Retinal pigment epithelial cell (primary cell): Measurements from ENCODE around the gene OR6M1.

ENCODE experiments used
- DNase-seq: peaks from one replicate; pipeline ENCODE4 v3.0.0-alpha.2; 2010; ENCODE audit warnings: low read depth
- H3K4me3 ChIP-seq: 2 replicates; pipeline ENCODE4 v1.5.1; 2011; ENCODE audit warnings: mild to moderate bottlenecking, low read length, control low read depth, moderate library complexity
- CTCF ChIP-seq: conservative IDR thresholded peaks from 2 replicates; pipeline ENCODE4 v1.5.1; 2011; ENCODE audit warnings: low read depth, low read length, control low read depth, inconsistent platforms

OR6M1 gene

GRCh38 chr11:123783536-123783935 lies 22.6 kb downstream of the OR6M1 start:
- DNase-seq = no peak
- TF ChIP-seq CTCF = no peak

DNA sequence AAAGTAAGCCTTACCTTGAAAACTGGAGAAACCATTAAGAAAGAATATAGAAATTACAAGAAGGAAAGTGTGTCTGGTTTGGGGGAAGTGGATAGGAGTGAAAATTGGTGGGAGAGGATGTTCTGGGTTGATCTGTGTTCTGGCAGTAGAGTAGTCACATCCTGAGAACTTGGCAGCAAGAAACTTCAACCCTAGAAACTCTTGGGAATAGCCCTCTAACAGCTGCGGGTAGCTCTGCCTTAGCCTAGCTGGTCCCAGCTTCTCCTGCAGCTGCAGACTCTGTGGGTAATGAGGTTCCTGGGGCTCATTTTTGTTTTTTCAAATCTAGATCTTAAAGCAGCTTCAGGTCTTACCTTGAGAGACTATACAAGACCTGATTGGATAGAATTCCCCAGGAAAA lies 27.6 kb downstream of the OR6M1 start:
- DNase-seq = no peak
- no peak for TF ChIP-seq CTCF
- no peak overlapping the region for H3K4me3 ChIP-seq

More at GRCh38 chr11:123783536-123783935, 22.6 kb downstream of the OR6M1 start:
- H3K4me3 ChIP-seq = no peak overlapping the region

GRCh38 chr11:123775715-123776549 lies 30.2 kb downstream of the OR6M1 start:
- DNase-seq = no peak
- no peak overlapping the region for H3K4me3 ChIP-seq
- no peak for TF ChIP-seq CTCF

- DNase-seq = no peak
- no peak for TF ChIP-seq CTCF
- no peak overlapping the region for H3K4me3 ChIP-seq
Measured at GRCh38 chr11:123775289-123775688, 30.9 kb downstream of the OR6M1 start.

DNA sequence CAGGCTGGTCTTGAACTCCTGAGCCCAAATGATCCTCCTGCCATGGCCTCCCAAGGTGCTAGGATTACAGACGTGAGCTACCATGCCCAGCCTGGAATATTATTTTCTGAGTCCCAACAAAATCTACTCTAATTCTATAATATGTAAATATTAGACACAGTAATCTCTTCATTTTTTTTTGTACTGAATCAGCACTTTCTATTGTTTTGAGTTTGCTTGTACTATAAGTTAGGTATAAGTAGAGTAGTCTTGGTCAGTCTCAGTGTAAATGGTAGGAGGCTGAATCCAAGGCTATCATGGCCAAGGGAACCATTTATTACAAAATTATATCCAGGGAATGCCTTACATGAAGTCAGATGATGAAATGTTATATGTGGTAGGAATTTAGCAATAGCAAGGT lies 32.2 kb downstream of the OR6M1 start:
- DNase-seq = no peak
- no peak for TF ChIP-seq CTCF

GRCh38 chr11:123773026-123773425 lies 33.1 kb downstream of the OR6M1 start:
- no peak overlapping the region for H3K4me3 ChIP-seq
- DNase-seq = no peak

More for the DNA sequence above, 32.2 kb downstream of the OR6M1 start:
- H3K4me3 ChIP-seq = no peak overlapping the region

More at GRCh38 chr11:123773026-123773425, 33.1 kb downstream of the OR6M1 start:
- no peak for TF ChIP-seq CTCF
